HEK293 (cell line): Measurements from ENCODE around the gene COL13A1.

Source experiments
- CTCF ChIA-PET: fragments of 350-600 bp; formaldehyde crosslinking; extraction: SDS; loops from one replicate; lab custom pipeline; 2021; ENCODE audit warnings: antibody characterized with exemption; lab: Yijun Ruan, JAX
- POLR2A ChIA-PET: fragments of 300-600 bp; formaldehyde crosslinking; extraction: SDS; loops from one replicate; lab custom pipeline; 2020; ENCODE audit warnings: antibody characterized with exemption, inconsistent platforms; lab: Yijun Ruan, JAX
- H3K27ac ChIP-seq: fragments of 200-500 bp; sonication (Bioruptor generic); 2 replicates; pipeline ENCODE4 v1.5.1; 2014; ENCODE audit warnings: low read depth, low read length, control low read depth, inconsistent platforms; ENCODE audit errors: extremely low read depth
- H3K36me3 ChIP-seq, 2 experiments: fragments of 200-500 bp in 1 of 2; sonication (Bioruptor generic) in 1 of 2; 1 replicate in 1 of 2; 2 replicates in 1 of 2; pipeline ENCODE4 v1.5.1; 2014 to 2017; ENCODE audit warnings: inconsistent platforms in 2 of 2, low read length in 2 of 2; ENCODE audit not compliant: control insufficient read depth in 2 of 2, insufficient read depth in 1 of 2
- H3K4me1 ChIP-seq: fragments of 200-500 bp; sonication (Bioruptor generic); 2 replicates; pipeline ENCODE4 v1.5.1; 2014; ENCODE audit warnings: mild to moderate bottlenecking, low read length, inconsistent platforms; ENCODE audit not compliant: control insufficient read depth, insufficient read depth
- H3K4me3 ChIP-seq: 2 replicates; pipeline ENCODE4 v1.5.1; 2011; ENCODE audit warnings: low read depth, mild to moderate bottlenecking, control low read depth, low read length, moderate library complexity
- H3K9me3 ChIP-seq: fragments of 200-500 bp; sonication (Bioruptor generic); 2 replicates; pipeline ENCODE4 v1.5.1; 2014; ENCODE audit warnings: low read depth, low read length, inconsistent platforms; ENCODE audit not compliant: control insufficient read depth, insufficient read depth
- KLF1 ChIP-seq: fragments of 450-650 bp; formaldehyde crosslinking; IDR thresholded peaks from 2 replicates; pipeline ENCODE4 v1.5.1; 2016; ENCODE audit warnings: missing biosample characterization, missing genetic modification characterization
- REPIN1 ChIP-seq: fragments of 450-650 bp; formaldehyde crosslinking; IDR thresholded peaks from 2 replicates; pipeline ENCODE4 v1.5.1; 2017; ENCODE audit warnings: missing biosample characterization, missing genetic modification characterization, low read depth
- WT1 ChIP-seq: fragments of 450-650 bp; formaldehyde crosslinking; IDR thresholded peaks from 2 replicates; pipeline ENCODE4 v1.5.1; 2016; ENCODE audit warnings: missing biosample characterization, missing genetic modification characterization
- ZFP37 ChIP-seq: fragments of 450-650 bp; formaldehyde crosslinking; IDR thresholded peaks from 2 replicates; pipeline ENCODE4 v1.5.1; 2016; ENCODE audit warnings: missing biosample characterization, missing genetic modification characterization
- ZFP41 ChIP-seq: fragments of 450-650 bp; formaldehyde crosslinking; IDR thresholded peaks from 2 replicates; pipeline ENCODE4 v1.5.1; 2016; ENCODE audit warnings: missing biosample characterization, missing genetic modification characterization, borderline replicate concordance
- ZNF138 ChIP-seq: fragments of 450-650 bp; formaldehyde crosslinking; IDR thresholded peaks from 2 replicates; pipeline ENCODE4 v1.5.1; 2016; ENCODE audit warnings: missing biosample characterization, missing genetic modification characterization, borderline replicate concordance
- ZNF140 ChIP-seq: fragments of 450-650 bp; formaldehyde crosslinking; IDR thresholded peaks from 2 replicates; pipeline ENCODE4 v1.5.1; 2016; ENCODE audit warnings: missing biosample characterization, missing genetic modification characterization
- ZNF155 ChIP-seq: fragments of 450-650 bp; formaldehyde crosslinking; IDR thresholded peaks from 2 replicates; pipeline ENCODE4 v1.5.1; 2016; ENCODE audit warnings: missing biosample characterization, missing genetic modification characterization
- ZNF174 ChIP-seq: fragments of 450-650 bp; formaldehyde crosslinking; IDR thresholded peaks from 2 replicates; pipeline ENCODE4 v1.5.0; 2017; ENCODE audit warnings: missing biosample characterization, mild to moderate bottlenecking, missing genetic modification characterization
- ZNF324 ChIP-seq: fragments of 450-650 bp; formaldehyde crosslinking; IDR thresholded peaks from 2 replicates; pipeline ENCODE4 v1.5.1; 2016; ENCODE audit warnings: missing biosample characterization, missing genetic modification characterization
- ZNF37A ChIP-seq: fragments of 450-650 bp; IDR thresholded peaks from 2 replicates; pipeline ENCODE4 v1.5.1; 2018; ENCODE audit warnings: missing biosample characterization, missing genetic modification characterization
- ZNF48 ChIP-seq: fragments of 450-650 bp; formaldehyde crosslinking; IDR thresholded peaks from 2 replicates; pipeline ENCODE4 v1.5.1; 2016; ENCODE audit warnings: missing biosample characterization, missing genetic modification characterization
- ZNF510 ChIP-seq: fragments of 450-650 bp; formaldehyde crosslinking; IDR thresholded peaks from 2 replicates; pipeline ENCODE4 v1.5.1; 2018; ENCODE audit warnings: mild to moderate bottlenecking, missing genetic modification characterization, missing biosample characterization; ENCODE audit not compliant: insufficient replicate concordance
- ZNF629 ChIP-seq: fragments of 450-650 bp; formaldehyde crosslinking; IDR thresholded peaks from 2 replicates; pipeline ENCODE4 v1.5.1; 2017; ENCODE audit warnings: missing biosample characterization, missing genetic modification characterization
- ZNF76 ChIP-seq: fragments of 450-650 bp; formaldehyde crosslinking; IDR thresholded peaks from 2 replicates; pipeline ENCODE4; 2016; ENCODE audit warnings: low read depth, missing biosample characterization, missing genetic modification characterization, borderline replicate concordance
- ZNF792 ChIP-seq: fragments of 450-650 bp; formaldehyde crosslinking; IDR thresholded peaks from 2 replicates; pipeline ENCODE4 v1.5.1; 2016; ENCODE audit warnings: missing biosample characterization, missing genetic modification characterization
- TF ChIP-seq, protein P1 (sequence below): fragments of 450-650 bp; formaldehyde crosslinking; IDR thresholded peaks from 2 replicates; pipeline ENCODE4 v1.5.1; 2016; ENCODE audit warnings: missing biosample characterization, missing genetic modification characterization, borderline replicate concordance
- TF ChIP-seq, protein P2 (sequence below): fragments of 450-650 bp; formaldehyde crosslinking; optimal IDR thresholded peaks from 2 replicates; pipeline ENCODE3; 2016; ENCODE audit warnings: missing biosample characterization, mild to moderate bottlenecking, missing genetic modification characterization
- TF ChIP-seq, protein P3 (sequence below): fragments of 450-650 bp; formaldehyde crosslinking; IDR thresholded peaks from 2 replicates; pipeline ENCODE4 v1.5.1; 2016; ENCODE audit warnings: missing biosample characterization, missing genetic modification characterization, low read depth
- TF ChIP-seq, protein P4 (sequence below): fragments of 450-650 bp; formaldehyde crosslinking; IDR thresholded peaks from 2 replicates; pipeline ENCODE4 v1.5.1; 2016; ENCODE audit warnings: missing biosample characterization, missing genetic modification characterization
- TF ChIP-seq, protein P5 (sequence below): fragments of 450-650 bp; formaldehyde crosslinking; IDR thresholded peaks from 2 replicates; pipeline ENCODE4 v1.5.1; 2017; ENCODE audit warnings: missing biosample characterization, mild to moderate bottlenecking, missing genetic modification characterization, moderate library complexity
- TF ChIP-seq, protein P6 (sequence below): fragments of 450-650 bp; formaldehyde crosslinking; IDR thresholded peaks from 2 replicates; pipeline ENCODE4 v1.5.1; 2016; ENCODE audit warnings: missing biosample characterization, missing genetic modification characterization

The COL13A1 gene

DNA sequence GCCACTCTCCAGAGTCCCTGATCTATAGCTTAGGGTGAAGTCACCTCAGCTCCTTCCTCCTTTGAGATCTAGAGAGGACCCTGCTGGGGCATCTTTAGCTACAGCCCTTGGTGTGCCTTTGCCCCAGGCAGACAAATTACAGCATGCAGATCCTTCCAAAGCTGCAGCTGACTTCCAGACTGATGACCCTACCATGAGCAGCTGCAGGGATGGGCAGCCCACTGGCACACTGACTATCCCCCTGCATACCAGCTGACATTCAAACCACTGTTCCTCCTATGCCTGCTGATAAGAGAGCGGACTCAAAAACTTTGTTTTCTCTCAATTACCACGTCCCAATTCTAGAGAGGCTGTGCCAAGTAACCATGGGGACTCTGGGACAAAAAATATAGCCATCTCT lies 70.6 kb downstream of the COL13A1 start:
- Histone ChIP-seq H3K36me3 (no peaks in the 10 kb centered on the region), H3K4me1 (no peaks in the 10 kb centered on the region), H3K27ac (no peak overlapping the region), H3K4me3 (no peak overlapping the region), H3K9me3 (no peaks in the 10 kb centered on the region)
- TF ChIP-seq ZNF510 (tag by site-specific recombination): no peak
- no peak for TF ChIP-seq ZFP41 (tag by site-specific recombination)
- TF ChIP-seq, protein P1, sequence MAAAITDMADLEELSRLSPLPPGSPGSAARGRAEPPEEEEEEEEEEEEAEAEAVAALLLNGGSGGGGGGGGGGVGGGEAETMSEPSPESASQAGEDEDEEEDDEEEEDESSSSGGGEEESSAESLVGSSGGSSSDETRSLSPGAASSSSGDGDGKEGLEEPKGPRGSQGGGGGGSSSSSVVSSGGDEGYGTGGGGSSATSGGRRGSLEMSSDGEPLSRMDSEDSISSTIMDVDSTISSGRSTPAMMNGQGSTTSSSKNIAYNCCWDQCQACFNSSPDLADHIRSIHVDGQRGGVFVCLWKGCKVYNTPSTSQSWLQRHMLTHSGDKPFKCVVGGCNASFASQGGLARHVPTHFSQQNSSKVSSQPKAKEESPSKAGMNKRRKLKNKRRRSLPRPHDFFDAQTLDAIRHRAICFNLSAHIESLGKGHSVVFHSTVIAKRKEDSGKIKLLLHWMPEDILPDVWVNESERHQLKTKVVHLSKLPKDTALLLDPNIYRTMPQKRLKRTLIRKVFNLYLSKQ (tag by site-specific recombination): no peak
- ChIA-PET POLR2A (no interaction called here), CTCF (interaction anchor here (0.9 to 2.1 kb wide), 4 partner anchors 29 to 86 kb away, joined by 3 to 4 read pairs (median 4); no protein-coding TSS in a partner anchor)

DNA sequence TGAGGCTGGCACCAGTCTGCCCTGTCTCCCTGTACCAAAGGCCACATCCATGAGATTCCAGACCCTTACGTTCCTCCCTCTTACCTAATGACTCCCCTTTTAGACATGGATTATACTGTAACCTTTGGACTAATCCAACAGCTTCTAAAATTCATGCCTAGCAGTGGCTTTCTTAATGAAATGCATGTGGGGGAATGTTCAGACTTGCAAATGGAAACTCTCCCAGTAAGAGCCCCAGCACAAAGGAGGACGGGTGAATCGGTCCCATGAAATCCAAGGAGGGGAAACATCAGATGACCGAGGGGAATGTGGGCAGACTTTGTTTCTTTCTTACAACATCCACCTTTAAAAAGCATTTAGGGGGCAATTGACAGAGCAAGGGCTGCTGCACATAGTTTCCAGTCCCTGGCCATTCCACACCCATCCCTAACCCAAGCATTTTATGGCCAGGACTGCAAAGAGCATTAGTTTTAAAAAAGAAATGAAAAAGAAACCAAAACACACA lies 71.5 kb downstream of the COL13A1 start:
- no peaks in the 10 kb centered on the region for H3K4me1 ChIP-seq
- POLR2A ChIA-PET: no interaction called here
- H3K9me3 ChIP-seq: no peaks in the 10 kb centered on the region
- no peak for TF ChIP-seq ZNF324 (tag by site-specific recombination)
- no peak for TF ChIP-seq ZNF138 (tag by site-specific recombination)
- no peak for TF ChIP-seq KLF1 (tag by site-specific recombination)
- TF ChIP-seq ZNF37A (tag by site-specific recombination): no peak
- no peak for TF ChIP-seq ZNF155 (tag by site-specific recombination)
- TF ChIP-seq ZNF140: no peak
- no peak for TF ChIP-seq ZNF629 (tag by site-specific recombination)
- H3K36me3 ChIP-seq: no peaks in the 10 kb centered on the region
- H3K27ac ChIP-seq: no peak overlapping the region
- no peak overlapping the region for H3K4me3 ChIP-seq
- CTCF ChIA-PET: interaction anchor here (0.9 to 1.7 kb wide), 2 partner anchors 28 to 116 kb away, joined by 3 read pairs; no protein-coding TSS in a partner anchor

DNA sequence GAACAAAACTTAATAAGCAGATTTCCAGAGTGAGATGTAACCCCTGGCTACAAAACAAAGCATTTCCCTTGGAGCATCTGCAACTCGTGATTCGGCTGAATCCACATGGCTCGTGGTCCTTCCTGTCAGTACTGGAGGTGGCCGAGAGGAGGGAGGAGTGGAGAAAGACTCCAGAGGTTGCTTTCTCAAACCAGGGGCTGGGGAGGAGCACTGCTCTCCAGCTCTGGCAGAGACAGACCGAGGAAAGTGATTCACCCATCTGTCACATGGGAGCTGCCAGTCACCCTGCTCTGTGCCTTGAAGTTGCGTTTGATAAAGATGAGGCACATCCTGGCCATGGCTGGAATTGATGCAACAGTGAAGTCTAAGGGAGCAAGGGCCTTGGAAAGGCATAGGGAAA lies 72.7 kb downstream of the COL13A1 start:
- POLR2A ChIA-PET: no interaction called here
- TF ChIP-seq ZNF174: no peak
- TF ChIP-seq, protein P2, sequence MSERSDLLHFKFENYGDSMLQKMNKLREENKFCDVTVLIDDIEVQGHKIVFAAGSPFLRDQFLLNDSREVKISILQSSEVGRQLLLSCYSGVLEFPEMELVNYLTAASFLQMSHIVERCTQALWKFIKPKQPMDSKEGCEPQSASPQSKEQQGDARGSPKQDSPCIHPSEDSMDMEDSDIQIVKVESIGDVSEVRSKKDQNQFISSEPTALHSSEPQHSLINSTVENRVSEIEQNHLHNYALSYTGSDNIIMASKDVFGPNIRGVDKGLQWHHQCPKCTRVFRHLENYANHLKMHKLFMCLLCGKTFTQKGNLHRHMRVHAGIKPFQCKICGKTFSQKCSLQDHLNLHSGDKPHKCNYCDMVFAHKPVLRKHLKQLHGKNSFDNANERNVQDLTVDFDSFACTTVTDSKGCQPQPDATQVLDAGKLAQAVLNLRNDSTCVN (tag by site-specific recombination): no peak
- no peak for TF ChIP-seq ZNF792 (tag by site-specific recombination)
- TF ChIP-seq, protein P3, sequence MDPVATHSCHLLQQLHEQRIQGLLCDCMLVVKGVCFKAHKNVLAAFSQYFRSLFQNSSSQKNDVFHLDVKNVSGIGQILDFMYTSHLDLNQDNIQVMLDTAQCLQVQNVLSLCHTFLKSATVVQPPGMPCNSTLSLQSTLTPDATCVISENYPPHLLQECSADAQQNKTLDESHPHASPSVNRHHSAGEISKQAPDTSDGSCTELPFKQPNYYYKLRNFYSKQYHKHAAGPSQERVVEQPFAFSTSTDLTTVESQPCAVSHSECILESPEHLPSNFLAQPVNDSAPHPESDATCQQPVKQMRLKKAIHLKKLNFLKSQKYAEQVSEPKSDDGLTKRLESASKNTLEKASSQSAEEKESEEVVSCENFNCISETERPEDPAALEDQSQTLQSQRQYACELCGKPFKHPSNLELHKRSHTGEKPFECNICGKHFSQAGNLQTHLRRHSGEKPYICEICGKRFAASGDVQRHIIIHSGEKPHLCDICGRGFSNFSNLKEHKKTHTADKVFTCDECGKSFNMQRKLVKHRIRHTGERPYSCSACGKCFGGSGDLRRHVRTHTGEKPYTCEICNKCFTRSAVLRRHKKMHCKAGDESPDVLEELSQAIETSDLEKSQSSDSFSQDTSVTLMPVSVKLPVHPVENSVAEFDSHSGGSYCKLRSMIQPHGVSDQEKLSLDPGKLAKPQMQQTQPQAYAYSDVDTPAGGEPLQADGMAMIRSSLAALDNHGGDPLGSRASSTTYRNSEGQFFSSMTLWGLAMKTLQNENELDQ (tag by site-specific recombination): no peak
- TF ChIP-seq, protein P4, sequence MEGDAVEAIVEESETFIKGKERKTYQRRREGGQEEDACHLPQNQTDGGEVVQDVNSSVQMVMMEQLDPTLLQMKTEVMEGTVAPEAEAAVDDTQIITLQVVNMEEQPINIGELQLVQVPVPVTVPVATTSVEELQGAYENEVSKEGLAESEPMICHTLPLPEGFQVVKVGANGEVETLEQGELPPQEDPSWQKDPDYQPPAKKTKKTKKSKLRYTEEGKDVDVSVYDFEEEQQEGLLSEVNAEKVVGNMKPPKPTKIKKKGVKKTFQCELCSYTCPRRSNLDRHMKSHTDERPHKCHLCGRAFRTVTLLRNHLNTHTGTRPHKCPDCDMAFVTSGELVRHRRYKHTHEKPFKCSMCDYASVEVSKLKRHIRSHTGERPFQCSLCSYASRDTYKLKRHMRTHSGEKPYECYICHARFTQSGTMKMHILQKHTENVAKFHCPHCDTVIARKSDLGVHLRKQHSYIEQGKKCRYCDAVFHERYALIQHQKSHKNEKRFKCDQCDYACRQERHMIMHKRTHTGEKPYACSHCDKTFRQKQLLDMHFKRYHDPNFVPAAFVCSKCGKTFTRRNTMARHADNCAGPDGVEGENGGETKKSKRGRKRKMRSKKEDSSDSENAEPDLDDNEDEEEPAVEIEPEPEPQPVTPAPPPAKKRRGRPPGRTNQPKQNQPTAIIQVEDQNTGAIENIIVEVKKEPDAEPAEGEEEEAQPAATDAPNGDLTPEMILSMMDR (tag by site-specific recombination): no peak
- no peak for TF ChIP-seq WT1 (tag by site-specific recombination)
- TF ChIP-seq ZNF48 (tag by site-specific recombination): no peak
- TF ChIP-seq, protein P5, sequence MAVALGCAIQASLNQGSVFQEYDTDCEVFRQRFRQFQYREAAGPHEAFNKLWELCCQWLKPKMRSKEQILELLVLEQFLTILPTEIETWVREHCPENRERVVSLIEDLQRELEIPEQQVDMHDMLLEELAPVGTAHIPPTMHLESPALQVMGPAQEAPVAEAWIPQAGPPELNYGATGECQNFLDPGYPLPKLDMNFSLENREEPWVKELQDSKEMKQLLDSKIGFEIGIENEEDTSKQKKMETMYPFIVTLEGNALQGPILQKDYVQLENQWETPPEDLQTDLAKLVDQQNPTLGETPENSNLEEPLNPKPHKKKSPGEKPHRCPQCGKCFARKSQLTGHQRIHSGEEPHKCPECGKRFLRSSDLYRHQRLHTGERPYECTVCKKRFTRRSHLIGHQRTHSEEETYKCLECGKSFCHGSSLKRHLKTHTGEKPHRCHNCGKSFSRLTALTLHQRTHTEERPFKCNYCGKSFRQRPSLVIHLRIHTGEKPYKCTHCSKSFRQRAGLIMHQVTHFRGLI (tag by site-specific recombination): no peak
- no peak for TF ChIP-seq ZNF76 (tag by site-specific recombination)
- TF ChIP-seq ZFP37 (tag by site-specific recombination): no peak
- TF ChIP-seq, protein P6, sequence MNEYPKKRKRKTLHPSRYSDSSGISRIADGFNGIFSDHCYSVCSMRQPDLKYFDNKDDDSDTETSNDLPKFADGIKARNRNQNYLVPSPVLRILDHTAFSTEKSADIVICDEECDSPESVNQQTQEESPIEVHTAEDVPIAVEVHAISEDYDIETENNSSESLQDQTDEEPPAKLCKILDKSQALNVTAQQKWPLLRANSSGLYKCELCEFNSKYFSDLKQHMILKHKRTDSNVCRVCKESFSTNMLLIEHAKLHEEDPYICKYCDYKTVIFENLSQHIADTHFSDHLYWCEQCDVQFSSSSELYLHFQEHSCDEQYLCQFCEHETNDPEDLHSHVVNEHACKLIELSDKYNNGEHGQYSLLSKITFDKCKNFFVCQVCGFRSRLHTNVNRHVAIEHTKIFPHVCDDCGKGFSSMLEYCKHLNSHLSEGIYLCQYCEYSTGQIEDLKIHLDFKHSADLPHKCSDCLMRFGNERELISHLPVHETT (tag by site-specific recombination): no peak
- no peak for TF ChIP-seq REPIN1 (tag by site-specific recombination)
- CTCF ChIA-PET: no interaction called here
- Histone ChIP-seq H3K4me3 (no peak overlapping the region), H3K27ac (no peak overlapping the region), H3K9me3 (no peaks in the 10 kb centered on the region), H3K4me1 (no peaks in the 10 kb centered on the region), H3K36me3 (no peaks in the 10 kb centered on the region)
